Retina (tissue), 1 donor: ENCODE data around the gene NLE1.

Experiments used
- DNase-seq: peaks from one replicate; pipeline ENCODE4 v3.0.0-alpha.2; 2016

The NLE1 gene

DNA sequence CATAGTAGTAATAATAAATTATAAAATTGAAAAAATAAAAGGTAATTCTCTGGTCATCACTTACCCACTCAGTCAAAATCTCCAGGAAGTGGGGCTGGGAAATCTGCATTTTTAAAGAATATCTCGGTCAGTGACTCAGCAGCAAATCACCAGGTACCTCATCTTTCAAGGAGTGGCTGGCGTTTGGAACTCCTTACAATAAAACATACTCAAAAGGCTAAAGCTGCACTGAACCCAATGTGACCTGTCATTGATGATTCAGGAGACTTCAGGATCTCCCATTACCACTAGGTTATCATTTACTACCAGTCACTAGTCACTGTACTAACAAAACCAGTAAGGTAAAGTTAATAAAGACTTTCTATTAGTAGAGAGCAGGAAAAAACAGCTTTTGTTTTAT lies 57.1 kb downstream of the NLE1 start:
- no peak for DNase-seq

DNA sequence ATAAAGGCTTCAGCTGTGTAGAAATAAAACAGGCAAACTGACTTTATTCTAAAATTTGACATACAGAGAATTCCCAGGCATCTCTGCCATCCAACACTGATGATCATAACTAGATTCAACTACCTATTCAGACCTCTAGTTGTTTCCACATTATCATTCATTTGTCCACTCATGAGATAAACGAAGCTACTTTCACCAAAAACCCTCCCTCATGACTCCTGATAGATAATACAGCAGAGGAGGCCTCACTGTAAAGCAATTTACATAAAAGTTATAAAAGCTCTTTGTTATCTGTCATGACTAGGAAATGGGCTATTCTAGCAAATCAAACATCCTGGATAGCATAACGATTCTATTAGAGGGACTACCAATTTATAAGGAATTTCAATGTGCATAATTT lies 59.0 kb downstream of the NLE1 start:
- DNase-seq: no peak

DNA sequence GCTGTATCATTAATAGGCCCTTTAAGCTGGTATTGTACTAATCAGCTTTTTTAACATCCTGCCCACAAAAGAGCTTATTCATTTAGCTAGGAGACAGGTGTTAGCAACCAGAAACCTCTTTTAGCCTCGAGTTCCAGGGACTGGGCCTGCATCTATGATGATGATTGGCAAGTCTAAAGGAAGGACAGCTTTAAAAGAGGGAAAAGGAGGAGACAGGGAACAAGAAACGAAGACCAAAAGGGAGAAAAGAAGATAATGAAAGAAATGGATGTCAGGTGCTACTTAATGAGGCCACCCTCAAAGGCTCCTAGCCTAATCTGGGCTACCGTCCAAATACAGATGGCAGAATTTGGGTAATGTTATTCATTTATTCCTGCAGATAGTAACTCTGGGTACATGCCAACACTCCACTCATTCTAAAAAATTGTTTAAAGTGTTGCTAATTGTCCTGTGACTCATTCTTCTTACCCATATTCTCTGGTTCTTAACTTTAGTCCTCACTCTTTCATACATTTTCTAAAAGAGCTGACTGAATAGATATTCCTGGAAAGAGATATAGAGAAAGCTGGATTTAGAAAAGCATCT lies 59.9 kb downstream of the NLE1 start:
- no peak for DNase-seq

DNA sequence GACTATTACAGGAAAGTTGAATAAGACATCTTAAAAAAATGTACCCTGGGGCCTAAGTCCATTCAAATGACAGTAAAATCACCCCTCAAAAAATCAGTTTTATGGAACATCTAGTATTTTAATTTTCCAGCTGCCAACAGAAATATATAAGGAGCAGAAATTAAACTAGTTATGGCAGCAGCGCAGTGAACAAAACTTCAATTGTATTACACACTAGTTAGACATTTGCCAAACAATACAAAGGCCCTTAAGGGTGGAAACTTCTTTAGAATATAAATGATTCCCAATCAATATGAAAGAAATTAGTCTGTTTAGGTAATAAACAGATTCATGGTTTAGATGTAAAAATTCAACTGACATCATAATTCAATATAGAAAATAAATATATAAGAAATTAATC lies 60.5 kb downstream of the NLE1 start:
- no peak for DNase-seq

DNA sequence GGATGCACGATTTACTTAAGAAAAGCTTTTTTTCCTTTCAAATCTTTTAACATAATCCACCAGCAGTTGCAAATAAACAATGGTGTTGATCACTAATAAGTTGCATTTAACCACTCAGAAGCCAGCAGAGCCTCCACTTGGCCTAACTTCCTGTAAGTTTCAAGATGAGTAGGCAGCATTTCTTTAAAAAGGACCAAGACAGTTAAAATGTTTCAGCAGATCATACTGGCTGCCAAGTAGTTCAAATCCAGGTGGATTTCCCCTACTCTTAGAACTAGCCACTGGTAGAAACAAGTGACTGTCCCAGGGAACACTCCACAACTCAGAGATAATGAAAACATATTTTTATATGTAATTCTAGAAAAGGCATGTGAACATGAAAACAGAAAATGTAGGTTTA lies 61.6 kb downstream of the NLE1 start:
- DNase-seq: no peak

DNA sequence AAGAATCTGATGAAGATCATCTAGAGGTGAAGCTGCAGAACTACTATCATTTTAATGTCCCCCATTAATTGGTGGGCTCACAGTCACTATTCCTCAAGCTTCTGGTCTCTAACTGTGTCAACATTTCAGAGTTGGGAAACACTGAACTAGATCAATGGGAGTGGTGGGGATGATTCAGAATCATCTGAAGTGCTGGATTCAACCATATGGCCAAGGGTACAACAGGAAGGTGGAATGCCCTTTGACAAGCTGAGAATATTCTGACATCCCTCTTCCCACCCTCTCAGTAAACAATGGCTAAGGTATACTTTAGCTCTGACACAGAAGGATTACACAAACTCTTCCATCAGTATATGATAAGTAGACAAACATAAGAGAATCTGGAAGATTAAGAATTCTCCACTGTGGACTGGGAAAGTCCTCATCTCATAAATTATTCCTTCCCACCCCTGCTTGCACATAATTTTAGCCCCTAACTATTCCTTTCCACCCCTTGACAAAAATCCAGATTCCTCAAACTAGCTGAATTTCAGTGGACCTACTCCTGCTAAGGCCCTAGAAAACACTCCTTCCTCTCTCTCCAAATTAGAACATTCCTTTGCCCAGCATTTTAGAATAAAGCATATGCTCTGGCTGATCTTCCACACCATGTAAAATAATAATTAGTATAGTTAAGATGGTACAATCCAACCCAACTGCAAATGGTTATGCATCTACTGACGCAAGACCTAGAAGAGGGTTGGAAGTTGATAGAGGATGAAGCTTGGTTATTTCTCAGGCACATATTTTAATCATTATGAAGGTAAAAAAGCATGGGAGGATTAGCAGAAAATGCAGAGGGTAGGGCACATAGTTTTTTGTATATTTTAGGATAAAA lies 62.3 kb downstream of the NLE1 start:
- DNase-seq: no peak
